Measurements from ENCODE around the gene SPOCD1. TPM values are rescaled to one million over a fixed set of nuclear protein-coding genes. Genes with fewer than 3 reads are reported as not detected.

Gene SPOCD1
- total and polyA plus RNA-seq, 11 donors, result 0.19 to 2.9 (median 0.41) TPM; not detected in 5

DNA sequence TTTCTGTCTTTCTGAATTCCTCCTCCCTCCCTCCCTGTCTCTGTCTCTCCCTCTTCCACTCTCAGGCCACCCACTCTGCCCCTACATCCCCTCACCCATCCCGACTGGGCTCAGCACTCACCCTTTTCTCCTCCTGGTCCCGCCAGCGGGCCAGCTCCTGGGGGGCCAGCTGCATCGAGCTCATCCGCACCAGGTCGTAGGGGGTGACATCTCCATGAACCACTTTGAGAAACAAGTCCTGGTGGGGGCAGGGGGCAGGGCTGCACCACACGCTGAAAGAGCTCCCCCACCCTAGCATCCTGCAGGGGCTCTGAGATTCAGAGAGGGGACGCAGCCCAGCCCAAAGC lies 17.8 kb downstream of the SPOCD1 start:
- TF ChIP-seq, protein P1, sequence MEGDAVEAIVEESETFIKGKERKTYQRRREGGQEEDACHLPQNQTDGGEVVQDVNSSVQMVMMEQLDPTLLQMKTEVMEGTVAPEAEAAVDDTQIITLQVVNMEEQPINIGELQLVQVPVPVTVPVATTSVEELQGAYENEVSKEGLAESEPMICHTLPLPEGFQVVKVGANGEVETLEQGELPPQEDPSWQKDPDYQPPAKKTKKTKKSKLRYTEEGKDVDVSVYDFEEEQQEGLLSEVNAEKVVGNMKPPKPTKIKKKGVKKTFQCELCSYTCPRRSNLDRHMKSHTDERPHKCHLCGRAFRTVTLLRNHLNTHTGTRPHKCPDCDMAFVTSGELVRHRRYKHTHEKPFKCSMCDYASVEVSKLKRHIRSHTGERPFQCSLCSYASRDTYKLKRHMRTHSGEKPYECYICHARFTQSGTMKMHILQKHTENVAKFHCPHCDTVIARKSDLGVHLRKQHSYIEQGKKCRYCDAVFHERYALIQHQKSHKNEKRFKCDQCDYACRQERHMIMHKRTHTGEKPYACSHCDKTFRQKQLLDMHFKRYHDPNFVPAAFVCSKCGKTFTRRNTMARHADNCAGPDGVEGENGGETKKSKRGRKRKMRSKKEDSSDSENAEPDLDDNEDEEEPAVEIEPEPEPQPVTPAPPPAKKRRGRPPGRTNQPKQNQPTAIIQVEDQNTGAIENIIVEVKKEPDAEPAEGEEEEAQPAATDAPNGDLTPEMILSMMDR (IDR thresholded peaks at IDR 0.05), result no peak
- no peak for TF ChIP-seq POLR2A (IDR thresholded peaks at IDR 0.05)
- DNase-seq (no peak), ATAC-seq (no peak)
- intact Hi-C loops (cut with DNase I), result loop anchor here in 5 of 10 donors (10.0 kb wide), 2 partner anchors 167 to 233 kb away; no protein-coding TSS in a partner anchor
- 68 to 74% (median 69%) methylated on average over 7 to 8 of the region's 8 CpGs for WGBS, 4 donors
- Histone ChIP-seq H3K27me3 (peaks cover 0 to 15% (median 0%) of the 10 kb centered on the region in 9 donors), H3K4me1 (peaks cover 0 to 10% (median 0%) of the 10 kb centered on the region in 12 donors), H3K27ac (no peak overlapping the region), H3K9me3 (no peaks in the 10 kb centered on the region), H3K36me3 (no peaks in the 10 kb centered on the region), H3K4me3 (no peak overlapping the region)

DNA sequence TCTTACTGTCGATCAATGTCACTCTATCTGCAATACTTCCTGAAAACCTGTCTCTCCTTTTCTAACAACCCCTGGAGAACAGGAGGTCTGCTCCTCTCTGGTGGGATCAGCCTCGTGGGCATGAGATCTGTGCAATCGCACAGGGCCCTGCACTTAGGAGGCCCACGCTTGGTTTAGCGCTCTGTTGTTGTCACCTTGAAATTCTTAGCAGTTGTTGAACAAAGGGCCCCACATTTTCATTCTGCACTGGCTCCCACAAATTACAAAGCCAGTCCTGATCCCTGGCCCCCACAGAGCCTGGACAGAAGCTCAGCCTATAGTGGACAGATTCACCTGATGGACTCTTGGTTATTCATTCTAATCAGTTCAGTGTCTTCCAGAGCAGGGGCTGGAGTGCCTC lies 18.6 kb downstream of the SPOCD1 start:
- Histone ChIP-seq H3K4me1 (peaks cover 0 to 6% (median 0%) of the 10 kb centered on the region in 12 donors), H3K27ac (no peak overlapping the region), H3K9me3 (no peaks in the 10 kb centered on the region), H3K36me3 (no peaks in the 10 kb centered on the region), H3K4me3 (no peak overlapping the region), H3K27me3 (peaks cover 0 to 15% (median 0%) of the 10 kb centered on the region in 9 donors)
- intact Hi-C loops (cut with DNase I), result loop anchor here in 5 of 10 donors (10.0 kb wide), 2 partner anchors 168 to 232 kb away; no protein-coding TSS in a partner anchor
- DNase-seq (no peak), ATAC-seq (no peak)
- TF ChIP-seq POLR2A (IDR thresholded peaks at IDR 0.05), result no peak
- TF ChIP-seq, protein P1 (IDR thresholded peaks at IDR 0.05), result no peak
- WGBS, 4 donors, result 83 to 90% (median 87%) methylated on average over 5 of the region's 5 CpGs

- peaks cover 0 to 1% (median 0%) of the 10 kb centered on the region in 12 donors for H3K4me1 ChIP-seq
- H3K9me3 ChIP-seq, result no peaks in the 10 kb centered on the region
- no peaks in the 10 kb centered on the region for H3K36me3 ChIP-seq
- no peak overlapping the region for H3K27ac ChIP-seq
- intact Hi-C loops (cut with DNase I), result loop anchor here in 5 of 10 donors (10.0 kb wide), 2 partner anchors 168 to 232 kb away; no protein-coding TSS in a partner anchor
- 87 to 94% (median 89%) methylated on average over 7 of the region's 7 CpGs for WGBS, 4 donors
- DNase-seq, result no peak
- TF ChIP-seq, protein P1 (IDR thresholded peaks at IDR 0.05), result no peak
- no peak for TF ChIP-seq POLR2A (IDR thresholded peaks at IDR 0.05)
- H3K4me3 ChIP-seq, result no peak overlapping the region
- H3K27me3 ChIP-seq, result peaks cover 0 to 15% (median 0%) of the 10 kb centered on the region in 9 donors
- no peak for ATAC-seq
Observed at GRCh38 chr1:31796707-31797106, 19.1 kb downstream of the SPOCD1 start.

GRCh38 chr1:31795801-31796621 lies 19.8 kb downstream of the SPOCD1 start:
- peak in 2 of 4 donors; percentile 39 to 40 for ATAC-seq
- no peak overlapping the region for H3K4me3 ChIP-seq
- no peaks in the 10 kb centered on the region for H3K9me3 ChIP-seq
- 54 to 64% (median 59%) methylated on average over 12 to 13 of the region's 13 CpGs for WGBS, 4 donors
- H3K4me1 ChIP-seq, result no peaks in the 10 kb centered on the region
- TF ChIP-seq, protein P1 (IDR thresholded peaks at IDR 0.05), result no peak
- H3K27ac ChIP-seq, result no peak overlapping the region
- intact Hi-C loops (cut with DNase I), result loop anchor here in 5 of 10 donors (10.0 kb wide), 2 partner anchors 169 to 231 kb away; no protein-coding TSS in a partner anchor
- DNase-seq, result peak in 3 of 5 donors; percentile 38 to 60 (median 41)
- H3K36me3 ChIP-seq, result no peaks in the 10 kb centered on the region
- peaks cover 0 to 15% (median 0%) of the 10 kb centered on the region in 9 donors for H3K27me3 ChIP-seq

Measured in heart left ventricle (tissue), 16 donors.